K562 (cell line): ENCODE data around the gene SAMD14. TPM values are rescaled to one million over a fixed set of nuclear protein-coding genes. Genes with fewer than 3 reads are reported as not detected.

Experiments
- ARID2 ChIP-seq: fragments of 450-650 bp; IDR thresholded peaks from 2 replicates; pipeline ENCODE4 v1.6.1; 2017; ENCODE audit warnings: antibody characterized with exemption, mild to moderate bottlenecking
- CAMTA2 ChIP-seq: fragments of 250-450 bp; sonication (Bioruptor Pico); conservative IDR thresholded peaks from 2 replicates; pipeline ENCODE4 v1.5.1; 2022
- CREB5 ChIP-seq: fragments of 250-450 bp; sonication (Bioruptor Pico); IDR thresholded peaks from 2 replicates; pipeline ENCODE4 v1.5.0; 2020; ENCODE audit warnings: mild to moderate bottlenecking
- HINFP ChIP-seq: fragments of 450-650 bp; conservative IDR thresholded peaks from 2 replicates; pipeline ENCODE4 v1.6.1; 2016; ENCODE audit warnings: missing genetic modification characterization, low read depth, mild to moderate bottlenecking, control low read depth, missing compliant biosample characterization
- HMGXB4 ChIP-seq: sonication (generic); formaldehyde crosslinking; IDR thresholded peaks from 2 replicates; pipeline ENCODE4 v1.8.1; 2023; ENCODE audit warnings: mild to moderate bottlenecking, missing genetic modification reagents
- MCM2 ChIP-seq: fragments of 450-650 bp; IDR thresholded peaks from 2 replicates; pipeline ENCODE4 v1.6.1; 2017; ENCODE audit warnings: low read depth, mild to moderate bottlenecking
- NELFE ChIP-seq: IDR thresholded peaks from 2 replicates; pipeline ENCODE4 v1.6.1; 2011; ENCODE audit warnings: mild to moderate bottlenecking; ENCODE audit not compliant: insufficient read depth, insufficient read length
- PML ChIP-seq: IDR thresholded peaks from 2 replicates; pipeline ENCODE4 v1.6.1; 2012; ENCODE audit warnings: low read length, inconsistent platforms
- RBM39 ChIP-seq: fragments of 200-400 bp; formaldehyde crosslinking; optimal IDR thresholded peaks from 2 replicates; pipeline ENCODE3; 2018; ENCODE audit warnings: low read depth, low read length
- THAP7 ChIP-seq: fragments of 250-450 bp; sonication (Bioruptor Pico); IDR thresholded peaks from 2 replicates; pipeline ENCODE4 v1.5.0; 2021
- TRIM25 ChIP-seq: fragments of 450-650 bp; IDR thresholded peaks from 2 replicates; pipeline ENCODE4 v1.7.0; 2016; ENCODE audit warnings: borderline replicate concordance
- ZFX ChIP-seq: sonication (generic); formaldehyde crosslinking; IDR thresholded peaks from 2 replicates; pipeline ENCODE4 v1.8.0; 2022; ENCODE audit warnings: mild to moderate bottlenecking, missing genetic modification reagents, moderate library complexity
- ZMIZ1 ChIP-seq, 2 experiments: fragments of 150-350 bp in 1 of 2; IDR thresholded peaks; 2 replicates each; pipeline ENCODE4 v1.6.1; 2012 to 2016; ENCODE audit warnings: low read depth in 2 of 2, low read length in 2 of 2, mild to moderate bottlenecking in 1 of 2, moderate library complexity in 1 of 2
- ZNF133 ChIP-seq: fragments of 250-450 bp; sonication (Bioruptor Pico); IDR thresholded peaks from 2 replicates; pipeline ENCODE4 v1.4.0; 2020; ENCODE audit warnings: mild to moderate bottlenecking
- ZNF232 ChIP-seq: sonication (generic); formaldehyde crosslinking; IDR thresholded peaks from 2 replicates; pipeline ENCODE4 v1.8.0; 2022; ENCODE audit warnings: mild to moderate bottlenecking, missing genetic modification reagents
- ZNF431 ChIP-seq: sonication (generic); formaldehyde crosslinking; IDR thresholded peaks from 2 replicates; pipeline ENCODE4 v1.8.0; 2022; ENCODE audit warnings: mild to moderate bottlenecking, missing genetic modification reagents
- polyA plus RNA-seq, 8 experiments: library from polyadenylated mRNA; depleted of rRNA in 4 of 8; stranded (reverse) in 5 of 8; unstranded in 3 of 8; fragments of >200 nt; fragmentation: Nextera tagmentation in 2 of 8; fragmentation: Illumina TruSeq in 1 of 8; extraction: Ambion mirVana in 2 of 8; extraction: Trizol in 1 of 8; gene quantifications; 2 replicates each; pipeline versions ENCODE4 v1.2.1 to v1.2.3, GENCODE V29; 2011 to 2014; ENCODE audit warnings: inconsistent platforms in 1 of 8, missing spikeins in 1 of 8
- total RNA-seq, 7 experiments: library from RNA; depleted of rRNA in 6 of 7; stranded (reverse); fragments of >200 nt in 6 of 7; fragmentation: Illumina TruSeq in 2 of 7; extraction: Trizol in 2 of 7; gene quantifications; 2 replicates each; pipeline versions ENCODE4 v1.2.1 to v1.2.3, GENCODE V29; 2011 to 2021; ENCODE audit warnings: low replicate concordance in 1 of 7

The SAMD14 gene
- total and polyA plus RNA-seq, 9 of the 15 experiments (the other 6 are each of a cell fraction or from before 2014, with no cell fraction given), result 0.04 to 0.07 TPM; not detected in 7

GRCh38 chr17:50149417-50150353 is 19.7 kb upstream of the SAMD14 start (continued):
- TF ChIP-seq CREB5 (CRISPR knock-in tag), result no peak
- TF ChIP-seq ZNF232 (CRISPR knock-in tag), result no peak
- TF ChIP-seq PML, result no peak
- no peak for TF ChIP-seq ZNF133 (CRISPR knock-in tag)
- TF ChIP-seq CAMTA2, result no peak
- TF ChIP-seq NELFE, result no peak
- TF ChIP-seq THAP7 (CRISPR knock-in tag), result peak; percentile 61; the same call in 1 of the 2 replicates
- TF ChIP-seq ARID2, result no peak
- TF ChIP-seq RBM39, result no peak
- no peak for TF ChIP-seq ZMIZ1 (IDR thresholded peaks at IDR 0.05; ENCODE audit: low read depth in 2 of 2, low read length in 2 of 2)
- peak; percentile 79 for TF ChIP-seq HMGXB4 (CRISPR knock-in tag)
- no peak for TF ChIP-seq ZNF431 (CRISPR knock-in tag)
- no peak for TF ChIP-seq TRIM25
- TF ChIP-seq ZFX (CRISPR knock-in tag), result peak; percentile 76
- no peak for TF ChIP-seq MCM2
- no peak for TF ChIP-seq HINFP (tag)
